ENCODE measurements around the gene NRSN2. TPM values are rescaled to one million over a fixed set of nuclear protein-coding genes. Genes with fewer than 3 reads are reported as not detected.
A peak's percentile ranks its signal among the peaks of the same experiment; 100 is the strongest.

The NRSN2 gene
- total RNA-seq, 1 donor from 2014 or later = 89.3 TPM

DNA sequence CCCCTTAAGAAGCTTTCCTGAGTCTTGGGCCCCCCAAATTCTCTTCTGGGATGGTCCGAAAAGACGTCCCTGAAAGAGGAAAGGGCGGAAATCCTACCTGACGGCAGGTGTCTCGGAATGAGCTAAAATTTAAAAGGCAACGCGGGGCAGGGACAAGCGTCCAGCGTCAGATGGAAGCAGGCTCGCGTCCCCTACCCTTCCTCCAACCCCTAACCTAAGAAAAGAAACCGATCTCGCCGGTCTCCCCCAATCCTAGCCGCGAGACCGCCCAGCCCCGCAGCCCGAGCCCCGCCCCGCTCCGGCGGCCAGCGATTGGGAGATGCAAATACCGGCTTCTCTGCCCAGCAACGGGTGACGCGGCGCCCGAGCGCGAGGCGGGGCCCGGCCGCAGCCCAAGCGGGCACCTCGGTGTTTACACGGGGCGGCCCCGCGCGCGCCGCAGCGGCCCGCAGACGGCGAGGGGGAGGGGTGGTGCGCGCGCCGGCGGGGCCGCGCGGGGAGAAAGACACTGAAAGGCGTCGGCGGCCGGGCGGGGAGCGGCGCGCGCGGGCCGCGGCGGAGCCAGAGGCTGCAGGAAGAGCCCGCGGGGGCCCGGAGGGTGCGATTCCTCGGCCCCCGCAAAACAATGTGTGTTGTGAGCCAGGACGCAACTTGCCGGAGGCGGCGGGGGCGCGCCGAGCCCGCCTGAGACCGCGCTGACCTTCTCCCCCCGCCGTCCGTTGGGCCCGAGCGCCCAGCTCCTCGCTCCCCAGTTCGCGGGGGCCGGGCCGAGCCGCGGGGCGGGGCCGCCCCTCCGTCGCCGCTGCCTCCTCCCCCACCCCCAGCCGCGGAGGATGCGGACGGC is 21.6 kb upstream of the NRSN2 start, which contains the start of gene SOX12:
Gene SOX12, plus strand, starts transcription at position 508 of the 844 bp plus-strand sequence. CDS start 373 bp downstream, outside the sequence.
- H3K27ac Mint-ChIP-seq (ENCODE audit: unreplicated experiment) = peak within 1 kb of the TSS; percentile 97
- peaks cover 9% of the 10 kb centered on the region for H3K36me3 Mint-ChIP-seq (ENCODE audit: unreplicated experiment)
- H3K4me1 Mint-ChIP-seq (ENCODE audit: low read depth, unreplicated experiment) = peaks cover 17% of the 10 kb centered on the region
- DNase-seq = peak; percentile 100
- TF ChIP-seq, protein P1, sequence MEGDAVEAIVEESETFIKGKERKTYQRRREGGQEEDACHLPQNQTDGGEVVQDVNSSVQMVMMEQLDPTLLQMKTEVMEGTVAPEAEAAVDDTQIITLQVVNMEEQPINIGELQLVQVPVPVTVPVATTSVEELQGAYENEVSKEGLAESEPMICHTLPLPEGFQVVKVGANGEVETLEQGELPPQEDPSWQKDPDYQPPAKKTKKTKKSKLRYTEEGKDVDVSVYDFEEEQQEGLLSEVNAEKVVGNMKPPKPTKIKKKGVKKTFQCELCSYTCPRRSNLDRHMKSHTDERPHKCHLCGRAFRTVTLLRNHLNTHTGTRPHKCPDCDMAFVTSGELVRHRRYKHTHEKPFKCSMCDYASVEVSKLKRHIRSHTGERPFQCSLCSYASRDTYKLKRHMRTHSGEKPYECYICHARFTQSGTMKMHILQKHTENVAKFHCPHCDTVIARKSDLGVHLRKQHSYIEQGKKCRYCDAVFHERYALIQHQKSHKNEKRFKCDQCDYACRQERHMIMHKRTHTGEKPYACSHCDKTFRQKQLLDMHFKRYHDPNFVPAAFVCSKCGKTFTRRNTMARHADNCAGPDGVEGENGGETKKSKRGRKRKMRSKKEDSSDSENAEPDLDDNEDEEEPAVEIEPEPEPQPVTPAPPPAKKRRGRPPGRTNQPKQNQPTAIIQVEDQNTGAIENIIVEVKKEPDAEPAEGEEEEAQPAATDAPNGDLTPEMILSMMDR (IDR thresholded peaks at IDR 0.05; ENCODE audit: partially characterized antibody, unreplicated experiment) = no peak
- H3K4me3 Mint-ChIP-seq (ENCODE audit: unreplicated experiment) = peak within 1 kb of the TSS; percentile 95
- H3K9me3 Mint-ChIP-seq (ENCODE audit: unreplicated experiment) = peaks cover 29% of the 10 kb centered on the region
- H3K27me3 Mint-ChIP-seq (ENCODE audit: unreplicated experiment) = peaks cover 18% of the 10 kb centered on the region

GRCh38 chr20:325889-326644 is 20.8 kb upstream of the NRSN2 start:
- TF ChIP-seq, protein P1 (IDR thresholded peaks at IDR 0.05; ENCODE audit: partially characterized antibody, unreplicated experiment) = no peak
- Mint-ChIP-seq H3K36me3 (ENCODE audit: unreplicated experiment) (peaks cover 5% of the 10 kb centered on the region), H3K27ac (ENCODE audit: unreplicated experiment) (peak overlapping the region; percentile 76), H3K27me3 (ENCODE audit: unreplicated experiment) (peaks cover 18% of the 10 kb centered on the region), H3K9me3 (ENCODE audit: unreplicated experiment) (peaks cover 29% of the 10 kb centered on the region), H3K4me3 (ENCODE audit: unreplicated experiment) (peak overlapping the region; percentile 84), H3K4me1 (ENCODE audit: low read depth, unreplicated experiment) (peaks cover 20% of the 10 kb centered on the region)
- DNase-seq = peak; percentile 72

DNA sequence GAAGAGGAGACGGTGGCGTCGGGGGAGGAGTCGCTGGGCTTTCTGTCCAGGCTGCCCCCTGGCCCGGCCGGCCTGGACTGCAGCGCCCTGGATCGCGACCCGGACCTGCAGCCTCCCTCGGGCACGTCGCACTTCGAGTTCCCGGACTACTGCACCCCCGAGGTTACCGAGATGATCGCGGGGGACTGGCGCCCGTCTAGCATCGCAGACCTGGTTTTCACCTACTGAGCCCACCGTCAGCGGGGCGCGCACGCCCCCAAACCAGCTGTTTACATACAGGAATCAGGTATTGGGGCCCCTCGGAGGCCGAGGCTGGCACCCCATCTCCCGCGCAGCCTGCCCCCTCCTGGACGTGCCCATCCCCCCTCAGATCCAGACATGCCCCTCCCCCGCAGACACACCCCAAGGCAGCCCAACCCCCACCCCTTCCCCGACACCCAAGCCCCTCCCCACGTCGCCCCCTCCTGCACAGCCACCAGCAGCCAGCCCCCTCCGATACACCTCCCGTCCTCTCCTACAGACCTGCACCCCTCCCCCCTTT is 20.2 kb upstream of the NRSN2 start:
- DNase-seq = peak; percentile 63
- peak overlapping the region; percentile 22 for H3K27ac Mint-ChIP-seq (ENCODE audit: unreplicated experiment)
- no peaks in the 10 kb centered on the region for H3K36me3 Mint-ChIP-seq (ENCODE audit: unreplicated experiment)
- TF ChIP-seq, protein P1 (IDR thresholded peaks at IDR 0.05; ENCODE audit: partially characterized antibody, unreplicated experiment) = no peak
- H3K27me3 Mint-ChIP-seq (ENCODE audit: unreplicated experiment) = peaks cover 18% of the 10 kb centered on the region
- peak overlapping the region; percentile 77 for H3K4me3 Mint-ChIP-seq (ENCODE audit: unreplicated experiment)
- peaks cover 29% of the 10 kb centered on the region for H3K9me3 Mint-ChIP-seq (ENCODE audit: unreplicated experiment)
- H3K4me1 Mint-ChIP-seq (ENCODE audit: low read depth, unreplicated experiment) = peaks cover 20% of the 10 kb centered on the region

GRCh38 chr20:327186-328026 is 19.5 kb upstream of the NRSN2 start:
- Mint-ChIP-seq H3K9me3 (ENCODE audit: unreplicated experiment) (peaks cover 27% of the 10 kb centered on the region), H3K36me3 (ENCODE audit: unreplicated experiment) (no peaks in the 10 kb centered on the region), H3K27ac (ENCODE audit: unreplicated experiment) (peak overlapping the region; percentile 79), H3K4me3 (ENCODE audit: unreplicated experiment) (peak overlapping the region; percentile 81), H3K4me1 (ENCODE audit: low read depth, unreplicated experiment) (peaks cover 20% of the 10 kb centered on the region), H3K27me3 (ENCODE audit: unreplicated experiment) (peaks cover 18% of the 10 kb centered on the region)
- DNase-seq = peak; percentile 88
- TF ChIP-seq, protein P1 (IDR thresholded peaks at IDR 0.05; ENCODE audit: partially characterized antibody, unreplicated experiment) = no peak
